HUDEP-2 (cell line): ENCODE data around the gene CCNL2.
A peak's percentile ranks its signal among the peaks of the same experiment; 100 is the strongest.
"Not testable (repeated sequence)": the region's sequence is repeated elsewhere in the genome, so short reads cannot be mapped to it uniquely, and the experiment has no call there.

Experiments
- DNase-seq, 76 experiments: peaks; one replicate each; lab custom pipeline; 2025; ENCODE audit not compliant: unreplicated experiment in 76 of 76; lab: John Stamatoyannopoulos, UW

The CCNL2 gene

DNA sequence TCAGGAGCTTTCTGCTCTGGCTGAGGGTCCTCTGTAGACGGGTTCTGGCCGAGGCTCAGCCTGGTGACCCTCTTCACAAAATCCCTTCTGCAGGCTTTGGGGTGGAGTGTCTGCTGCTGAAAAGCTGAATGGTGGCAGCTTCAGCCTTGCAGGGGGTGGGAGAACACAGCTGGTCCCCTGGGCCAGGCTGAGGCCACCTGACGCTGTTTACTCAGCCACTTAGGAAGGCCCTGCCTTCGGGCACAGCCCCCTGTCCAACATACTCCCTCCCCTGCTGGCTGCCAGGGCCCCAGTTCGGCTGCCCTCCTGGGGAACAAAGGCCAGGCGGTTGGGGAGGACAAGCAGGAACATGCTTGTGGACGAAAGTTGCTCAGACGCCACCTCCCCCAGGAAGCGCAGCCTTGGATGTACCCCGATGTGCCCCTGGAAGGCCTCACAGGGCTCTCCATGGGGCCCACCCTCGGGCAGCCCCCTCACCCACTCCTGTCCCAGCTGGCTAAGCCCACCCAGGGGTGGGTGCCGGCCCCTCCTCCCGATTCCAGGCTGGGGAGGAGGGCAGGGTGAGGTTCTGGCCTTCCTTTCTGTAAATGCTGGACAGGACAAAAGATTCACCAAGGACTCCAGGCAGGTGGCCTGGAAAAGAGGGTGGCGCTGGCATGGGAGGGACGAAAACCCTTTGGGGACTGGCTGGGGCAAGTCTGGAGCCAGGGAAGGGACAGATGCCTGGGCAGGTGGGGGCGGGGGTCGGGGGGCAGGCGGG, 22.2 kb upstream of the CCNL2 start, which contains the start of gene ANKRD65:
ANKRD65 (minus strand) TSS at position 130 of the 760 bp plus-strand sequence. CDS start 271 bp downstream, outside the sequence.
- no peak for DNase-seq

DNA sequence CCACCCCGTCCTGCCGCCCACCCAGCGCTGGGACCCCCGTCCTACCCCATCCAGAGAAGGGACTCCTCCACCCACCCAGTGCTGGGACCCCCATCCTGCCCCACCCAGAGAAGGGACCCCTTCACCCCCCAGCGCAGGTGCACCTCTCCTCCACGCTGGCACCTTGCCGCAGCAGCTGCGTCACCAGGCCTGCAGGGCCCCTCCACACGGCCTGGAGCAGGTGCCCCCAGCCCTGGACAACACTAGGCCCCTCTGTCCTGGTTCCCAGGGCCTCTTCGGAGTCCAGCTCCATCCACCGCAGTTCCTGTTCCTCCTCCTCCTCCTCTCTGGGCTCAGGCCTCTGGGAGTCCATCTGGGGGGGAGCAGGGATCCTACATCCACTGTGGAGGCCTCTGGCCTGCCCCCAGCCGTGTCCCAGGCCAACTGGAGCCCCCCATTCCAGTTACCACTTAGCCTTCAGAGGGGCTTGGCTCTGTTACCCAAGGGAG, 21.6 kb upstream of the CCNL2 start:
- no peak for DNase-seq

DNA sequence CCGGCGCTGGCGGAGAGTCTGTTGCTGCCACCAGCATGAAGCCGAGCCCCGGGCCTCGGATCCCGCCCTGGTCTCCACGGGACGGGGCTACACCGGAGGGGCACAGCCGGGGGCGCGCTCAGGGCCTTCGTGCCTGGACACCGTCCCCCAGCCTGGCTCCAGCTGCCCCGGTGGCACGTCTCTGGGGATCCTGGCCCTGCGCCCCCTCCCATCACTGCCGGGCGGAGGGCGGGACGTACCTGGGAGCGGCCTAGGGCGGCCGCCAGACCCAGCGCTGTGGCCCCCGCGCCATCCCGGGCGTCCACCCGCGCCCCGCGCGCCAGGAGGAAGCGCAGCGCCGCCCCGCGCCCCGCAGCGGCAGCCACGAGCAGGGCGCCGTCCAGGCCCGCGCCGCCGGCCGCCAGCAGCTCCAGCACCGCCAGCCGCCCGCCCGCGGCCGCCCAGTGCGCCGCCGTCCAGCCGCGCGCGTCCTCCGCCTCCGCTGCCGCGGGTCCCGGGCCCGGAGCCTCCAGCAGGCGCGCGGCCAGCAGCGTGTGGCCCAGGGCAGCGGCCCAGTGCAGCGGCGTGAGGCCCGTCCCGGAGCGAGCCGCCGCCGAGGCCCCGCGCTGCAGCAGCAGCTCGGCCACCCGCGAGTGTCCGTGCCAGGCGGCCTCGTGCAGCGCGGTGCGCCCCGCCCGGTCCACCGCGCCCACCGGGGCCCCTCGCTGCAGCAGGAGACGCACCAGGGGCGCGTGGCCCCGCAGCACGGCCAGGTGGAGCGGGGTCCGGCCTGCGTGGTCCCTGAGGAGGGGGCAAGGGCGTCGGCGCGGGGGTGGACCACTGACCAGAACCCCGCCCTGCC, 20.9 kb upstream of the CCNL2 start:
- DNase-seq, result no peak

DNA sequence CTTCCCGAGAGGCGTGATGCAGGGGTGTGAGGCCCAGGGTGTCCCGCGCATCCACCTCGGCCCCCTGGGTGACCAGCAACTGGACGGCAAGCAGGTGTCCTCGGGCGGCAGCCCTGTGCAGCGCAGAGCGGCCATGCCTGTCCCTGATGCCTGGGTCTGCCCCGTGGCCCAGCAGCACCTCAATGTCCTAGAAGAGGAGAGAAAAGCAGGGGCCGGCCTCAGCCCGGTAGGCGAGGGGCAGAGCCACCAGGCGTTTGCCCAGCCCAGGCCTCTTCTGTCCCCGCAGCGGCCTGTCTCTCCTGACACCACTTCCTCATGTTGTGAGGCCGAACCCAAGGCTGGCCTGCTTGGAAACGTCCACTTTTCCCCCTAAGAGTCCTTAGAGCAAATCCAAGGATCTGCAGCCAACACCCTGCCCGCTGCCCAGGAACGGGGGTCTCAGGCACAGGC, 20.3 kb upstream of the CCNL2 start:
- DNase-seq, result no peak

DNA sequence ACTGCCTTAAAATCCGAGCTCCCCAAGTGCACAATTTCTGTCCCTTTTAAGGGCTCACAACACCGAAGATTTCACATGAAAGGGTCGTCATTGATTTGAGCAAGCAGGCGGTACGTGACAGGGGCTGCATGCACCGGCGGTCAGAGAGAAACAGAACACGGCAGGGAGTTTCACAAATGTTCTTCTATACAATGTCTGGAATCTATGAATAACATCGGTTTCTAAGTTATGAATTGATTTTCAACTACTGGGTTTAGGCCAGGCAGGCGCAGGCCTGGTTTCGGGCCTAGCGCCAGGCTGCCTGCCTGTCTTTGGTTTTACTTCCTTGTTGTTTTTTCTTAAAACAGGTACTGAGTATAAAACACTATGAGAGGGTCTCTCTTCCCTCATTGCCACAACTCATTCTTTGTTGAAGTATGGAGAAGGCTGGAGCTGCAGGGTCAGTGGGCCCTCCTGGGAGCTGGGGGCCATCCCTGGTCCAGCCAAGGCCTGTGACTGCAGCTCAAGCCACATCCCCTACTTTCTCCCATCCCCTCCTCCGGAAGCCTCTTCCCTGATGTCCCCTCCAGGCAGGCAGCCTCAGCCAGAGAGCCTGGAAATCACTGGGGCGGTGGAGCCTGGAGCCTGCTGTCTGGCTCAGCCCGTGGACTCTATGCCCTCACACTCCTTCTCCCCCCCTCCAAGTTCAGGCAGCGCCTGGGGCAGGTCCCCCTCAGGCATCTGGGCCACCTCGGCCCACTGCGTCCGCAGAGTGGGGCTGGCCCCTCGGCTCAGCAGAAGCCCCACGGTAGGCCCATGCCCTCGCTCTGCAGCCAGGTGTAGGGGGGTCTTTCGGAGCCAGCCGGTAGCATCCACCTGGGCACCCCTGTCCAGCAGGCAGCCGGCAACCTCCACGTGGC, 19.6 kb upstream of the CCNL2 start:
- no peak for DNase-seq

DNA sequence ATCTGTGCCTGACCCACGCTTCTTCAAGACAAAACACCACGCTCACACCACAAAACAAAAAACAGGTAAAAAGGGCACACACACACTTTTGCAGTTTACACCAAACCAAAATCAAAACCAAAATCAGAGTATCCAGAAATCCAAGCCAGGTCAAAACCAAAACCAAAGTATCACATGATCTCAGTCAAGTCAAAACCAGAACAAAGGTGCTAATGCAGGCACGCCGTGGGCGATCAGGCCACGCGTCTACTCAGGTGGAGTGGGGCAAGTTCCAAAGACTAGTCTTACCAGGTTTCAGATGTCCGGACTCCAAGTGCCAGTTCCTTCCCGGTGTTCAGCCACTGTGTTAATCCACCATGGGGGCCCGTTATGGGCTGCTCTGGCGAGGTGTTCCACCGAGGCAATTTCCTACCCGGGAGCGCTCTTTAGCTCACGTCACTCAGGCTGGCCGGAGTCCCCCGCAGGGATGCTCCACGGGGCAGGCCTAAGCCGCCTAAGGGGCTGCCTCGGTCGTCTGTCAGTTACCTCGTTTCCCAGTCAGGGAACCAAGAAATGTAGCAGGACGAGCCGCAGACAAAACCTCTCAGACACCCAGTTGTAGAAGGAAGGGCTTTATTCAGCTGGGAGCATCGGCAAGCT, 18.8 kb upstream of the CCNL2 start:
- not testable (repeated sequence) for DNase-seq

DNA sequence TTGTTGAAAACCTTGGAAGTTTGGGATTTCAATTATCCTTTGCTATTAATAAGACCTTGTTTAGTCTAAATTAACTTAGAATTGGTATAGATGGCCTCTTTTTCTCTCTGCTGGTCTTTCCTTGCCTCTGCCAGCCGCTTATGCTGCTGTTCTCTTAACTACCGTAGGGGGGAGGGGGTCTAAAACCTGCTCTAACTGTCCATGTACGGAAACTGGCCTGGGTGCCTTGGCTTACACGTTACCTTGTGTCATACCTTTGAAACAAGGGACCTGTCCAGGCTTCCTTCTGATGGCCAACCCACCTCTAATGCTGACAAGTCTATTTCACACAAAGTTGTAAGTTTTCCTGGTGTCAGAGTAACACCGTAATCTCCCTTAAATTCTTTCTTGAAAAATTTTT, 18.3 kb upstream of the CCNL2 start:
- DNase-seq, result not testable (repeated sequence)

DNA sequence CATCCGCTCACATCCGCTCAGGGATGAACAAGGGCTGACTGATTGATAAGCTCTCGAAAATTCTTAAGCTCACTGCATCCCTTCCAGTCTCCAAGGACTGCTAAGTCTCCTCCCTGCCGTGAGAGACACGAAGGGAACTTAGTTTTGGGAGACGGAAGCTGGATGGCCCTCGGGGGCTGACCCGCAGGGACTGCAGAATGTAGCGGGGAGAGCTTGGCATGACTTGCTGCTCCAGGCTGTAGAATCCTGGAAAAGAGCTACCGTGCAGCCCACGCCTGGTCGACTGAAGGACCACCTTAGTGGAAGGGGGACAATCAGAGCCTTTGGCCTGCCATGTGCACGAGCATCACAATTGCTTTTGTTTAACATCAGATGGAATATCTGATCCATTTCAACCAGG, 16.6 kb upstream of the CCNL2 start:
- DNase-seq, result no peak

DNA sequence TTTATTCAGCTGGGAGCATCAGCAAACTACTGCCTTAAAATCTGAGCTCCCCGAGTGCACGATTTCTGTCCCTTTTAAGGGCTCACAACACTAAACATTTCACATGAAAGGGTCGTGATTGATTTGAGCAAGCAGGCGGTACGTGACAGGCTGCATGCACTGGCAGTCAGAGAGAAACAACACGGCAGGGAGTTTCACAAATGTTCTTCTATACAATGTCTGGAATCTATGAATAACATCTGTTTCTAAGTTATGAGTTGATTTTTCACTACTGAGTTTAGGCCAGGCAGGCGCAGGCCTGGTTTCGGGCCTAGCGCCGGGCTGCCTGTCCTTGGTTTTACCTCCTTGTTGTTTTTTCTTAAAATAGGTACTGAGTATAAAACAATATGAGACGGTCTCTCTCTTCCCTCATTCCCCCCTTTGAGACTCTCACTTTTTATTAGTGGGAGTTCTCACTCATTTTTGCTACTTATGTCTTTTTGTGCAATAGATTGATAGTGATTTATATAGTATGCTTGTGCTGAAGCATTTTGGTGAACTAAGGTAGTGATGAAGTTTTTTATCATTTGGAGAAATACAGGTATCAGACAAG, 13.3 kb upstream of the CCNL2 start:
- not testable (repeated sequence) for DNase-seq

DNA sequence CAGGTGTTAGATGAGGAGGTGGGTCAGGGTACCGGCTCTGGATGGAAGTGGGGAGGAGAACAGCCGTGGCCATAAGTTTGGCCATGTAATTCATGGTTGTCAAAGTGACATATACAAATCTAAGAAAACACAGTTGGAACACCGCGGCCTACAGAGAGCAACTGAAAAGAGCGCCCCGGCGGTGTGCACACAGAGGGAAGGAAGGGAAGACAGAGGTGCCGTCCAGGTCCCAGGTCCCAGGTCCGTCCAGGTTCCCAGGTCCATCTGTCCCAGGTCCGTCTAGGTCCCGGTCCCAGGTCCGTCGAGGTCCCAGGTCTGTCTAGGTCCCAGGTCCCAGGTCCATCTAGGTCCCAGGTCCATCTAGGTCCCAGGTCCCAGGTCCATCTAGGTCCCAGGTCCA, 12.5 kb upstream of the CCNL2 start:
- no peak for DNase-seq

DNA sequence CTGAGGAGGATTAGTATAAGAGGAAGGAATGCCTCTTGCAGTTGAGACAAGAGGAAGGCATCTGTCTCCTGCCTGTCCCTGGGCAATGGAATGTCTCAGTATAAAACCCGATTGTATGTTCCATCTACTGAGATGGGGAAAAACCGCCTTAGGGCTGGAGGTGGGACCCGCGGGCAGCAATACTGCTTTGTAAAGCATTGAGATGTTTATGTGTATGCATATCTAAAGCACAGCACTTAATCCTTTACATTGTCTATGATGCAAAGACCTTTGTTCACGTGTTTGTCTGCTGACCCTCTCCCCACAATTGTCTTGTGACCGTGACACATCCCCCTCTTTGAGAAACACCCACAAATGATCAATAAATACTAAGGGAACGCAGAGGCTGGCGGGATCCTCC, 11.1 kb upstream of the CCNL2 start:
- not testable (repeated sequence) for DNase-seq

DNA sequence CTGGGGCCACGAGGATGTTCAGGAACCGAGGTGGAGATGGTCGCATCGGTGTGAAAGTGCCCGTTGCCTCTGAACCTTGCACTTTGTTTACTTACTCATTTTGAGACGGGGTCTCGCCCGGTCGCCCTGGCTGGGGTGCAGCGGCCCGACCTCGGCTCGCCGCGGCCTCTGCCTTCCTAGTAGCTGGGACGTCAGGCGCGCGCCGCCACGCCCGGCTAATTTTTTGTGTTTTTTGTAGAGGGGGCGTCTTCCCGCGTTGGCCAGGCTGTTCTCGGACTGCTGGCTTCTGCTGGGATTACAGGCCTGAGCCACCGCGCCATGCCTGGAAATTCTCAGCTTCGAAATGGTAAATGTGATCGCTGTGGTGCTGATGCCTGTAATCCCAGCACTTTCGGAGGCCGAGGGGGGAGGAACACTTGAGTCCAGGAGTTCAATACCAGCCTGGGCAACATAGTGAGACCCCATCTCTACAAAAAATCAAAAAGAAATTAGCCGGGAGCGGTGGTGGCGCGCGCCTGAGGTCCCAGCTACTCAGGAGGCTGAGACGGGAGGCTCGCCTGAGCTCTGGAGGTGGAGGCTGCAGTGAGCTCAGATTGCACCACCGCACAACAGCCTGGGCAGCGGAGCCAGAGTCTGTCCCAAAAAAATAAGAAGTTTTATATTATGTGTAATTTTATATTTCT, 8.6 kb upstream of the CCNL2 start:
- DNase-seq, result peak in 20 of 76 experiments; percentile 7 to 32 (median 15)

DNA sequence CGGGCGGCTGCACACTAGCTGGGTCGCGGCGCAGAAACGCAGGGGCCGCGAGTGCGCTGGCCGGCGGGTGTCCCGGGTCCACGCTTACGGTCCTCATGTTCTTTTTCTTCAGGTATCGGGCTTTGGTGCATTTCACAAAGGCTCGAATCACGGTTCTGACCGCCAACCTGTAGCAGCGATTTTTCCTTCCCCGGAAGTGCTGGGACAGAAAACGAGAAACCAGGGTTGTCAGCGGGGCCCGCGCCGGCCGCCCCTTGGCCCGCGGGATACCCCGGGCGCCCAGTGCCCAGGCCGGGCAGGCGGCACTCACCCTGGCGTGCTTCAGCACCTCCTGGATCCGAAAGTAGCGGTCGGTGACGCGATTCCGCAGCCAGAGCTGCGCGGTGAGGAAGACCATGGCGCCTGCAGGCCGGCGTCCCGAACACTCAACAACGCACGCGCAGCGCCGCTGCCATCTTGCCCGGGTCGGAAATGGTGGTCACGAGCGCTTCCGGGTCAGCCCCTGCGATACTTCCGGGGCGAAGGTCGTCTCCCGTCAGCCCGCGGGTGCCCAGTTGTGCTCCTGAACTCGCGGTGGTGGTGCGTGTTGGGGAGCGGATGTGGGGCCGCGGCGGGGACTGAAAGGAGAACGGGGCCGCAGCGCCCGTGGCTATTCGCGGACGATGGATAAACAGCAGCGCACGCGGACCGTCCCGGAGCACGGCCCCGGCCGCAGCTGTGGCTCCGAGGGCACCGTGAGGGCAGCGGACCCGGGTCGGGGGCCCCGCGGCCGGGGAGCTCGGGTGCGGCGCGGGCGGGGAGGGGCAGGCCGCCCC, 7.9 kb upstream of the CCNL2 start, which contains the start of gene MRPL20:
MRPL20 (minus strand) TSS at position 473 of the 815 bp plus-strand sequence; CDS start at position 397, 76 bp downstream.
- peak in 73 of 76 experiments; percentile 48 to 93 (median 84) for DNase-seq

DNA sequence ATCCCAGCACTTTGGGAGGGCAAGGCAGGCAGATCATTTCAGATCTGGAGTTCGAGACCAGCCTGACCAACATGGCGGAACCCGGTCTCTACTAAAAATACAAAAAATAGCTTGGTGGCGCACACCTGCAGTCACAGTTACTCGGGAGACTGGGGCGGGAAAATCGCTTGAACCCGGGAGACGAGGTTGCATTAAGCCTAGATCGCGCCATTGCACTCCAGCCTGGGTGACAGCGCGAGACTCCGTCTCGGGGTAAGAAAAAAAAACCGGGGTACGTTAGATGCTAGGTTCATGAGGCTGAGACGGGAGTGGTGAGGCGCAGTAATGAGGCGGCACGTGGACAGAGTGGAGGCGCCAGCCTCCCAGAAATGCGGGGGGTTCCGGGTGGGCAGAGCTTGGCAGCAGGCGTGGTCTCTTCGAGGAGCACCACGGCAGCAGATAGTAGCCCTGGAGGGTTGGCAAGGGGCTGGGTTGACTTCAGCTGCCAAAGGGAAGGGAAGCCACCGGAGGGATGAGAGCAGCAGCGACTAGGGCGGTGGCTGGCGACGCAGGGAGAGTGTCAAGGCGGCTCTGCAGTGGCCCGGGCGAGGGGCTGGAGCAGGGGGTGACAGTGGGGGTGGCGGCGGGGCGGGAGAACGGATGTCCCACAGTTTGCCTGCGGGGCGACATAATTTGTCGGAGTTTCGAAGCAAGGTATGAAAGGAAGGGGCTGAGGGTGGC, 7.1 kb upstream of the CCNL2 start:
- peak in 54 of 76 experiments; percentile 3 to 61 (median 32) for DNase-seq

DNA sequence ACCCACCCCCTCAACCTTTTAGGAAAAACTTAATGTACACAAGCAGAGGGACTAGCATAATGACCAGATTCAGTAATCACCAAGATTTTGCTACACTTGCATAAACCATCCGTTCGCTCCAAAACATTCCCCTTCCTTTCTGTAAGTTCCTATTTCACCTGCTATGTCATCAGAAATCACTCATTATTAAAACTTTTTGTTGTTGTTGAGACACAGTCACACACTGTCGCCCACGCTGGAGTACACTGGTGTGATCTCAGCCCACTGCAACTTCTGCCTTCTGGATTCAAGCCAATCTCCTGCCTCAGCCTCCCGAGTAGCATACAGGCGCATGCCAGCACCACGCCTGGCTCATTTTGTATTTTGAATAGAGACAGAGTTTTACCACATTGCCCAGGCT, 4.5 kb upstream of the CCNL2 start:
- no peak for DNase-seq

DNA sequence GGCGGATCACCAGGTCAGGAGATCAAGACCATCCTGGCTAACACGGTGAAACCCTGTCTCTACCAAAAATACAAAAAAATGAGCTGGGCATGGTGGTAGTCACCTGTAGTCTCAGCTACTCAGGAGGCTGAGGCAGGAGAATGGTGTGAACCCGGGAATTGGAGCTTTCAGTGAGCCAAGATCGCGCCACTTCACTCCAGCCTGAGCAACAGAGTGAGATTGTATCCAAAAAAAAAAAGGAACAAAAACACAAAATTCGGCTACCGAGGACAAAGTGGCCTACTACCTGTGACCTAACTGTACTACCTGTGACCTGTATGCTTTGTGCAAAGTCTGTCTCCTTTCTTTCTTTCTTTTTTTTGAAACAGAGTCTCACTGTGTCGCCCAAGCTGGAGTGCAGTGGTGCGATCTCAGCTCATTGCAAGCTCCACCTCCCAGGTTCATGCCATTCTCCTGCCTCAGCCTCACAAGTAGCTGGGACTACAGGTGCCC, 3.8 kb upstream of the CCNL2 start:
- DNase-seq, result not testable (repeated sequence)
